OCI-LY7 (cell line): ENCODE measurements around the gene MYEOV. TPM values are rescaled to one million over a fixed set of nuclear protein-coding genes. Genes with fewer than 3 reads are reported as not detected.

Experiments used
- BruUV-seq: library from RNA; stranded (reverse); fragments of 400-500 nt; replicated peaks from 2 replicates; lab custom pipeline; 2021; lab: Mats Ljungman, UMichigan
- CTCF ChIA-PET: fragments of 300-600 bp; sonication (Branson Sonifier 250); formaldehyde crosslinking; loops from one replicate; lab custom pipeline; 2022; ENCODE audit warnings: antibody characterized with exemption; ENCODE audit not compliant: unreplicated experiment; lab: Charles Lee
- POLR2A ChIA-PET: fragments of 300-600 bp; sonication (Branson Sonifier 250); formaldehyde crosslinking; loops from one replicate; lab custom pipeline; 2022; ENCODE audit warnings: antibody characterized with exemption; lab: Charles Lee
- DNase-seq: peaks from one replicate; pipeline ENCODE4 v3.0.0-alpha.2; 2015; ENCODE audit warnings: low spot score
- H2AFZ ChIP-seq: fragments of 200-600 bp; sonication (generic), shearing (Covaris generic); 2 replicates; pipeline ENCODE4 v1.6.1; 2014; ENCODE audit warnings: mild to moderate bottlenecking, antibody characterized with exemption, low read length, moderate library complexity
- H3K27ac ChIP-seq: fragments of 200-600 bp; sonication (generic); 2 replicates; pipeline ENCODE4 v1.5.1; 2014; ENCODE audit warnings: mixed run types, low read depth, mild to moderate bottlenecking, moderate library complexity, low read length, inconsistent platforms; ENCODE audit not compliant: poor library complexity, severe bottlenecking
- H3K36me3 ChIP-seq: fragments of 200-600 bp; sonication (generic); 2 replicates; pipeline ENCODE4 v1.6.1; 2014; ENCODE audit warnings: mild to moderate bottlenecking, antibody characterized with exemption, low read length, moderate library complexity, mixed read lengths; ENCODE audit not compliant: insufficient read depth
- H3K4me1 ChIP-seq: fragments of 200-600 bp; sonication (generic); 2 replicates; pipeline ENCODE4 v1.5.1; 2014; ENCODE audit warnings: mild to moderate bottlenecking, low read length; ENCODE audit not compliant: insufficient read depth, poor library complexity, severe bottlenecking
- H3K4me2 ChIP-seq: fragments of 200-600 bp; sonication (generic); 2 replicates; pipeline ENCODE4 v1.6.1; 2014; ENCODE audit warnings: mild to moderate bottlenecking, low read length
- H3K4me3 ChIP-seq: fragments of 200-600 bp; sonication (generic); 2 replicates; pipeline ENCODE4 v1.5.1; 2014; ENCODE audit warnings: mild to moderate bottlenecking, low read depth, low read length; ENCODE audit not compliant: poor library complexity, severe bottlenecking
- H3K79me2 ChIP-seq: fragments of 200-600 bp; sonication (generic); 2 replicates; pipeline ENCODE4 v1.6.1; 2016; ENCODE audit warnings: low read depth, mild to moderate bottlenecking, low read length, moderate library complexity, mixed read lengths; ENCODE audit not compliant: insufficient read depth
- H3K9me2 ChIP-seq: fragments of 200-600 bp; sonication (generic); 2 replicates; pipeline ENCODE4 v1.6.1; 2016; ENCODE audit warnings: mild to moderate bottlenecking, low read length, mixed read lengths; ENCODE audit not compliant: insufficient read depth
- H3K9me3 ChIP-seq: fragments of 200-600 bp; sonication (generic); 2 replicates; pipeline ENCODE4 v1.6.1; 2014; ENCODE audit warnings: mild to moderate bottlenecking, mixed run types, low read length, mixed read lengths
- H4K20me1 ChIP-seq: fragments of 200-600 bp; sonication (generic); 2 replicates; pipeline ENCODE4 v1.6.1; 2014; ENCODE audit warnings: mild to moderate bottlenecking, antibody characterized with exemption, low read length, moderate library complexity, mixed read lengths; ENCODE audit not compliant: insufficient read depth
- CTCF ChIP-seq: fragments of 200-600 bp; sonication (generic); conservative IDR thresholded peaks from 2 replicates; pipeline ENCODE4 v1.5.1; 2014; ENCODE audit warnings: mild to moderate bottlenecking, antibody characterized with exemption, low read length, moderate library complexity, mixed read lengths
- EZH2phosphoT487 ChIP-seq: fragments of 200-600 bp; sonication (generic); IDR thresholded peaks from 2 replicates; pipeline ENCODE4 v1.6.1; 2018; ENCODE audit warnings: low read depth, borderline replicate concordance, mild to moderate bottlenecking, mixed run types, antibody characterized with exemption, low read length, moderate library complexity, mixed read lengths
- intact Hi-C: fragments of 100-400 bp; cut with micrococcal nuclease; formaldehyde crosslinking; loops from one replicate; pipeline ENCODE4 v1.10.0; 2022; ENCODE audit not compliant: unreplicated experiment
- total RNA-seq, 2 experiments: library from RNA; depleted of rRNA in 1 of 2; stranded (reverse); fragments of >200 nt in 1 of 2; shearing (Covaris generic) in 1 of 2; gene quantifications; 2 replicates each; pipeline ENCODE4 v1.2.3, GENCODE V29; 2014 to 2022

Gene MYEOV
- total RNA-seq, 2 experiments from 2014 or later = 3.2 to 7.7 TPM

- H3K27ac ChIP-seq = peak overlapping the region; percentile 41
- H3K9me3 ChIP-seq = no peaks in the 10 kb centered on the region
- no peaks in the 10 kb centered on the region for H3K36me3 ChIP-seq
- intact Hi-C loops = no loop called here
- peak overlapping the region; percentile 48 for H3K4me2 ChIP-seq
- H3K4me1 ChIP-seq = peaks cover 13% of the 10 kb centered on the region
- TF ChIP-seq CTCF = no peak
- TF ChIP-seq EZH2phosphoT487 = no peak
- peak; percentile 29 for DNase-seq
- H4K20me1 ChIP-seq = no peaks in the 10 kb centered on the region
- H3K79me2 ChIP-seq = no peaks in the 10 kb centered on the region
- H3K4me3 ChIP-seq = no peak overlapping the region
- ChIA-PET CTCF (interaction anchor here (1.1 kb wide), 1 partner anchor 14 kb away, joined by 3 read pairs; no protein-coding TSS in a partner anchor), POLR2A (interaction anchor here (0.9 kb wide), 1 partner anchor 17 kb away, joined by 4 read pairs; no protein-coding TSS in a partner anchor)
- no TSS peak for BruUV-seq
- H3K9me2 ChIP-seq = no peaks in the 10 kb centered on the region
- H2AFZ ChIP-seq = peak overlapping the region; percentile 29; the same call in 1 of the 2 replicates
These were observed 17.9 kb downstream of the MYEOV start for GRCh38 chr11:69311767-69312385.

GRCh38 chr11:69312453-69313404, 18.8 kb downstream of the MYEOV start:
- CTCF ChIA-PET = interaction anchor here (1.1 kb wide), 1 partner anchor 15 kb away, joined by 3 read pairs; no protein-coding TSS in a partner anchor
- no TSS peak for BruUV-seq
- no peak overlapping the region for H3K4me3 ChIP-seq
- H3K4me2 ChIP-seq = no peak overlapping the region
- TF ChIP-seq EZH2phosphoT487 (no peak), CTCF (no peak)
- POLR2A ChIA-PET = interaction anchor here (0.7 to 0.9 kb wide), 2 partner anchors 18 to 468 kb away, joined by 4 read pairs; no protein-coding TSS in a partner anchor
- intact Hi-C loops = no loop called here
- H3K79me2 ChIP-seq = no peaks in the 10 kb centered on the region
- no peaks in the 10 kb centered on the region for H3K9me3 ChIP-seq
- no peaks in the 10 kb centered on the region for H3K9me2 ChIP-seq
- H4K20me1 ChIP-seq = no peaks in the 10 kb centered on the region
- DNase-seq = no peak
- H3K27ac ChIP-seq = no peak overlapping the region
- no peaks in the 10 kb centered on the region for H3K36me3 ChIP-seq
- H3K4me1 ChIP-seq = peaks cover 13% of the 10 kb centered on the region
- H2AFZ ChIP-seq = no peak overlapping the region
